ENCODE results near the gene NAGPA. TPM values are rescaled to one million over a fixed set of nuclear protein-coding genes. Genes with fewer than 3 reads are reported as not detected.
A peak's percentile ranks its signal among the peaks of the same experiment; 100 is the strongest.

NAGPA gene
- total RNA-seq, 4 donors from 2014 or later, result 14.9 to 29.7 (median 21.9) TPM

GRCh38 chr16:5035909-5036227, 2.1 kb upstream of the NAGPA start:
- no peak for TF ChIP-seq CTCF (IDR thresholded peaks at IDR 0.05)
- DNase-seq (ENCODE audit: low spot score) (no peak), ATAC-seq (ENCODE audit: low FRiP score) (no peak)

GRCh38 chr16:5034167-5034523, 410 bp upstream of the NAGPA start:
- no peak for TF ChIP-seq CTCF (IDR thresholded peaks at IDR 0.05)
- DNase-seq (ENCODE audit: low spot score) (no peak), ATAC-seq (ENCODE audit: low FRiP score) (no peak)

GRCh38 chr16:5032748-5033167, 977 bp downstream of the NAGPA start:
- DNase-seq (ENCODE audit: low spot score) (no peak), ATAC-seq (ENCODE audit: low FRiP score) (no peak)

GRCh38 chr16:5031601-5032000, 2.1 kb downstream of the NAGPA start:
- DNase-seq (ENCODE audit: low spot score) (no peak), ATAC-seq (ENCODE audit: low FRiP score) (no peak)
- no peak for TF ChIP-seq CTCF (IDR thresholded peaks at IDR 0.05)

More at GRCh38 chr16:5032748-5033167, 977 bp downstream of the NAGPA start:
- no peak for TF ChIP-seq CTCF (IDR thresholded peaks at IDR 0.05)

- ATAC-seq (ENCODE audit: low FRiP score), result no peak
- no peak for DNase-seq (ENCODE audit: low spot score)
- TF ChIP-seq CTCF (IDR thresholded peaks at IDR 0.05), result no peak
These were observed 3.4 kb downstream of the NAGPA start for GRCh38 chr16:5030251-5030870.

GRCh38 chr16:5028950-5029475, 4.7 kb downstream of the NAGPA start:
- ATAC-seq (ENCODE audit: low FRiP score), result no peak
- DNase-seq (ENCODE audit: low spot score), result no peak
- TF ChIP-seq CTCF (IDR thresholded peaks at IDR 0.05), result no peak

GRCh38 chr16:5027575-5028235, 6.0 kb downstream of the NAGPA start:
- ATAC-seq (ENCODE audit: low FRiP score) (peak; percentile 4), DNase-seq (ENCODE audit: low spot score) (no peak)
- no peak for TF ChIP-seq CTCF (IDR thresholded peaks at IDR 0.05)
